Muscle of leg (tissue), 11 donors: Measurements from ENCODE around the gene DLG5. TPM values are rescaled to one million over a fixed set of nuclear protein-coding genes. Genes with fewer than 3 reads are reported as not detected.

Experiments
- DNase-seq: peaks from one replicate; pipeline ENCODE4 v3.0.0; 2013
- H3K27ac ChIP-seq: one replicate; pipeline ENCODE4 v1.5.1; 2013; ENCODE audit warnings: mild to moderate bottlenecking, low read length, control low read depth
- H3K27me3 ChIP-seq: one replicate; pipeline ENCODE4 v1.6.1; 2013; ENCODE audit warnings: low read length; ENCODE audit not compliant: control insufficient read depth, insufficient read depth
- H3K36me3 ChIP-seq: one replicate; pipeline ENCODE4 v1.6.1; 2013; ENCODE audit warnings: low read length; ENCODE audit not compliant: control insufficient read depth, insufficient read depth
- H3K4me1 ChIP-seq: one replicate; pipeline ENCODE4 v1.6.1; 2013; ENCODE audit warnings: low read length; ENCODE audit not compliant: control insufficient read depth, insufficient read depth
- H3K4me3 ChIP-seq: one replicate; pipeline ENCODE4 v1.5.1; 2013; ENCODE audit warnings: low read length, control low read depth
- H3K9me3 ChIP-seq: replicated peaks from 2 replicates; pipeline ENCODE4 v1.6.1; 2013; ENCODE audit warnings: low read depth, low read length; ENCODE audit not compliant: control insufficient read depth
- WGBS: methylation state at CpG from one replicate; pipeline ENCODE4 v1.1.5; 2013; ENCODE audit warnings: missing lambda C conversion rate; ENCODE audit not compliant: insufficient coverage; 5-methylcytosine and 5-hydroxymethylcytosine counted together
- polyA plus RNA-seq, 8 donors: library from polyadenylated mRNA; unstranded; fragments of 120-200 nt; gene quantifications; one replicate each; pipeline versions ENCODE4 v1.2.1 to v1.2.3, GENCODE V29; 2013; ENCODE audit warnings: inconsistent platforms in 1 of 8, low replicate concordance in 1 of 8; ENCODE audit not compliant: insufficient read length in 8 of 8, insufficient read depth in 1 of 8
- total RNA-seq: library from RNA; stranded (reverse); fragments of 120-200 nt; gene quantifications from one replicate; pipeline ENCODE4 v1.2.4, GENCODE V29; 2013

DLG5 gene
- total and polyA plus RNA-seq, 9 donors: 12.9 to 34.7 (median 24.8) TPM

- 80% methylated on average over 2 of the region's 4 CpGs for WGBS
- peaks cover 29% of the 10 kb centered on the region for H3K4me1 ChIP-seq
- DNase-seq: no peak
- H3K36me3 ChIP-seq: peaks cover 21% of the 10 kb centered on the region
- no peak overlapping the region for H3K27ac ChIP-seq
- H3K4me3 ChIP-seq: no peak overlapping the region
- H3K9me3 ChIP-seq: no peaks in the 10 kb centered on the region
- H3K27me3 ChIP-seq: no peaks in the 10 kb centered on the region
These were observed 56.7 kb downstream of the DLG5 start for GRCh38 chr10:77869626-77870420.

- no peak for DNase-seq
- H3K4me1 ChIP-seq: peaks cover 30% of the 10 kb centered on the region
- H3K36me3 ChIP-seq: peaks cover 25% of the 10 kb centered on the region
- no peaks in the 10 kb centered on the region for H3K27me3 ChIP-seq
- no peak overlapping the region for H3K27ac ChIP-seq
- no peaks in the 10 kb centered on the region for H3K9me3 ChIP-seq
- H3K4me3 ChIP-seq: no peak overlapping the region
- WGBS: 90% methylated on average over 2 of the region's 3 CpGs
These were observed 58.0 kb downstream of the DLG5 start for GRCh38 chr10:77868523-77868922.

GRCh38 chr10:77867124-77867719 is 59.3 kb downstream of the DLG5 start:
- Histone ChIP-seq H3K4me3 (no peak overlapping the region), H3K27me3 (no peaks in the 10 kb centered on the region), H3K4me1 (peaks cover 19% of the 10 kb centered on the region), H3K9me3 (no peaks in the 10 kb centered on the region), H3K27ac (no peak overlapping the region), H3K36me3 (peaks cover 27% of the 10 kb centered on the region)
- 56% methylated on average over 1 of the region's 6 CpGs for WGBS
- no peak for DNase-seq

- H3K27me3 ChIP-seq: no peaks in the 10 kb centered on the region
- H3K9me3 ChIP-seq: no peaks in the 10 kb centered on the region
- DNase-seq: no peak
- peaks cover 27% of the 10 kb centered on the region for H3K36me3 ChIP-seq
- WGBS: 69% methylated on average over 2 of the region's 3 CpGs
- peaks cover 15% of the 10 kb centered on the region for H3K4me1 ChIP-seq
- H3K4me3 ChIP-seq: no peak overlapping the region
- no peak overlapping the region for H3K27ac ChIP-seq
These were observed 60.0 kb downstream of the DLG5 start for GRCh38 chr10:77866598-77866997.

- H3K27me3 ChIP-seq: no peaks in the 10 kb centered on the region
- H3K4me3 ChIP-seq: no peak overlapping the region
- peaks cover 27% of the 10 kb centered on the region for H3K36me3 ChIP-seq
- H3K27ac ChIP-seq: no peak overlapping the region
- DNase-seq: peak; percentile 15
- peaks cover 12% of the 10 kb centered on the region for H3K4me1 ChIP-seq
- WGBS: 58% methylated on average over 9 of the region's 17 CpGs
- H3K9me3 ChIP-seq: no peaks in the 10 kb centered on the region
These were observed 60.8 kb downstream of the DLG5 start for GRCh38 chr10:77865580-77866324.

GRCh38 chr10:77864151-77864851 is 62.3 kb downstream of the DLG5 start:
- peaks cover 27% of the 10 kb centered on the region for H3K36me3 ChIP-seq
- no peaks in the 10 kb centered on the region for H3K9me3 ChIP-seq
- no peak overlapping the region for H3K27ac ChIP-seq
- 91% methylated on average over 9 of the region's 11 CpGs for WGBS
- no peak for DNase-seq
- no peak overlapping the region for H3K4me3 ChIP-seq
- peaks cover 12% of the 10 kb centered on the region for H3K4me1 ChIP-seq
- H3K27me3 ChIP-seq: no peaks in the 10 kb centered on the region

GRCh38 chr10:77863446-77863845 is 63.1 kb downstream of the DLG5 start:
- WGBS: no CpG with 5 or more reads among the region's 1 CpG
- peak; percentile 25 for DNase-seq
- H3K27ac ChIP-seq: no peak overlapping the region

GRCh38 chr10:77862595-77862994 is 64.0 kb downstream of the DLG5 start:
- Histone ChIP-seq H3K27me3 (no peaks in the 10 kb centered on the region), H3K4me3 (no peak overlapping the region), H3K36me3 (peaks cover 23% of the 10 kb centered on the region), H3K4me1 (peaks cover 8% of the 10 kb centered on the region), H3K27ac (no peak overlapping the region), H3K9me3 (no peaks in the 10 kb centered on the region)
- WGBS: no CpG with 5 or more reads among the region's 2 CpGs
- DNase-seq: no peak

More at GRCh38 chr10:77863446-77863845, 63.1 kb downstream of the DLG5 start:
- H3K4me3 ChIP-seq: no peak overlapping the region
- no peaks in the 10 kb centered on the region for H3K9me3 ChIP-seq
- peaks cover 8% of the 10 kb centered on the region for H3K4me1 ChIP-seq
- H3K27me3 ChIP-seq: no peaks in the 10 kb centered on the region
- H3K36me3 ChIP-seq: peaks cover 25% of the 10 kb centered on the region

GRCh38 chr10:77861366-77861765 is 65.2 kb downstream of the DLG5 start:
- Histone ChIP-seq H3K27me3 (no peaks in the 10 kb centered on the region), H3K9me3 (no peaks in the 10 kb centered on the region), H3K36me3 (peaks cover 17% of the 10 kb centered on the region), H3K27ac (no peak overlapping the region), H3K4me3 (no peak overlapping the region), H3K4me1 (peaks cover 8% of the 10 kb centered on the region)
- DNase-seq: no peak
- WGBS: 67% methylated on average over 3 of the region's 6 CpGs
